HCT116 (cell line): ENCODE measurements around the gene LRBA. TPM values are rescaled to one million over a fixed set of nuclear protein-coding genes. Genes with fewer than 3 reads are reported as not detected.

ENCODE experiments used
- ATAC-seq: fragments of 200-7000 bp; cut with Tn5 transposase; 2 replicates; pipeline ENCODE4 v1.9.1; 2020; ENCODE audit warnings: mild to moderate bottlenecking, moderate library complexity
- BruUV-seq: library from RNA; stranded (reverse); fragments of 400-500 nt; replicated peaks from 2 replicates; lab custom pipeline; 2021; lab: Mats Ljungman, UMichigan
- CTCF ChIA-PET: fragments of 300-600 bp; sonication (Branson Sonifier 250); formaldehyde crosslinking; loops from one replicate; lab custom pipeline; 2021; ENCODE audit warnings: antibody characterized with exemption; lab: Charles Lee
- POLR2A ChIA-PET: fragments of 300-600, 350-600 bp; sonication (Branson Sonifier 250); formaldehyde crosslinking; loops from one replicate; lab custom pipeline; 2021; ENCODE audit warnings: antibody characterized with exemption; lab: Charles Lee
- RAD21 ChIA-PET, 2 experiments: fragments of 300-600 bp; sonication (Branson Sonifier 250); formaldehyde crosslinking; loops; one replicate each; lab custom pipeline; 2023; ENCODE audit warnings: low total read pairs in 2 of 2; ENCODE audit not compliant: uncharacterized antibody in 2 of 2, unreplicated experiment in 2 of 2, low non-redundant PET in 1 of 2; lab: Charles Lee
- DNase-seq: peaks from one replicate; pipeline ENCODE4 v3.0.0-alpha.2; 2010; ENCODE audit warnings: low read depth, low spot score
- H2AFZ ChIP-seq: fragments of 200-600 bp; shearing (Covaris generic), sonication (generic); 2 replicates; pipeline ENCODE4 v1.6.1; 2017; ENCODE audit warnings: low read depth, mixed run types, mixed read lengths, antibody characterized with exemption, low read length; ENCODE audit not compliant: poor library complexity, severe bottlenecking
- H3K27ac ChIP-seq: 2 replicates; pipeline ENCODE4 v1.5.1; 2012; ENCODE audit warnings: low read depth, low read length
- H3K27me3 ChIP-seq: fragments of 200-600 bp; sonication (generic); 2 replicates; pipeline ENCODE4 v1.6.1; 2016; ENCODE audit warnings: mixed run types, low read length, mixed read lengths; ENCODE audit not compliant: insufficient read depth
- H3K36me3 ChIP-seq, 2 experiments: fragments of 200-500 bp in 1 of 2; fragments of 200-600 bp in 1 of 2; sonication (Bioruptor generic) in 1 of 2; sonication (generic) in 1 of 2; 2 replicates each; pipeline versions ENCODE4 v1.5.1 to v1.6.1; 2014 to 2016; ENCODE audit warnings: low read length in 2 of 2, inconsistent platforms in 1 of 2, mixed read lengths in 1 of 2, mixed run types in 1 of 2; ENCODE audit not compliant: insufficient read depth in 2 of 2, control insufficient read depth in 1 of 2
- H3K4me1 ChIP-seq, 2 experiments: fragments of 200-600 bp in 1 of 2; sonication (generic) in 1 of 2; 2 replicates each; pipeline versions ENCODE4 v1.5.1 to v1.6.1; 2012 to 2017; ENCODE audit warnings: low read length in 2 of 2, inconsistent platforms in 1 of 2, mild to moderate bottlenecking in 1 of 2, mixed read lengths in 1 of 2, mixed run types in 1 of 2, moderate library complexity in 1 of 2; ENCODE audit not compliant: insufficient read depth in 2 of 2, control insufficient read depth in 1 of 2
- H3K4me2 ChIP-seq: fragments of 200-600 bp; sonication (generic); 2 replicates; pipeline ENCODE4 v1.6.1; 2017; ENCODE audit warnings: mixed run types, low read length, mixed read lengths
- H3K4me3 ChIP-seq, 2 experiments: fragments of 200-600 bp in 1 of 2; sonication (generic) in 1 of 2; replicated peaks in 1 of 2; 2 replicates each; pipeline ENCODE4 v1.5.1; 2011 to 2016; ENCODE audit warnings: low read length in 2 of 2, control low read depth in 1 of 2, low read depth in 1 of 2, mild to moderate bottlenecking in 1 of 2, mixed read lengths in 1 of 2, mixed run types in 1 of 2
- H3K79me2 ChIP-seq: fragments of 200-600 bp; sonication (generic); 2 replicates; pipeline ENCODE4 v1.6.1; 2017; ENCODE audit warnings: mild to moderate bottlenecking, mixed run types, low read length, moderate library complexity, mixed read lengths; ENCODE audit not compliant: insufficient read depth
- H3K9ac ChIP-seq: fragments of 200-600 bp; sonication (generic); 2 replicates; pipeline ENCODE4 v1.6.1; 2016; ENCODE audit warnings: low read length, mixed read lengths
- H3K9me2 ChIP-seq: fragments of 200-600 bp; sonication (generic), shearing (Covaris generic); 2 replicates; pipeline ENCODE4 v1.6.1; 2017; ENCODE audit warnings: mixed run types, mild to moderate bottlenecking, moderate library complexity; ENCODE audit not compliant: insufficient read depth
- H3K9me3 ChIP-seq, 2 experiments: fragments of 200-500 bp in 1 of 2; fragments of 200-600 bp in 1 of 2; sonication (Bioruptor generic) in 1 of 2; sonication (generic) in 1 of 2; 2 replicates each; pipeline ENCODE4 v1.6.1; 2014 to 2017; ENCODE audit warnings: low read length in 2 of 2, mixed read lengths in 2 of 2, inconsistent platforms in 1 of 2, low read depth in 1 of 2, mild to moderate bottlenecking in 1 of 2, mixed run types in 1 of 2, moderate library complexity in 1 of 2; ENCODE audit not compliant: control insufficient read depth in 1 of 2, insufficient read depth in 1 of 2
- H4K20me1 ChIP-seq: fragments of 200-600 bp; sonication (generic), shearing (Covaris generic); 2 replicates; pipeline ENCODE4 v1.6.1; 2017; ENCODE audit warnings: mixed run types, mild to moderate bottlenecking, moderate library complexity; ENCODE audit not compliant: insufficient read depth
- CEBPB ChIP-seq: IDR thresholded peaks from 2 replicates; pipeline ENCODE4 v1.6.1; 2012; ENCODE audit warnings: low read depth
- EGR1 ChIP-seq: IDR thresholded peaks from 2 replicates; pipeline ENCODE4 v1.6.1; 2012; ENCODE audit warnings: low read depth
- FOSL1 ChIP-seq: IDR thresholded peaks from 2 replicates; pipeline ENCODE4 v1.6.1; 2012; ENCODE audit warnings: low read depth
- SRF ChIP-seq: IDR thresholded peaks from 2 replicates; pipeline ENCODE4 v1.6.1; 2012; ENCODE audit warnings: low read depth
- TCF7L2 ChIP-seq: IDR thresholded peaks from 2 replicates; pipeline ENCODE4 v1.7.0; 2011; ENCODE audit warnings: borderline replicate concordance, inconsistent platforms; ENCODE audit not compliant: insufficient read depth, insufficient read length; ENCODE audit errors: extremely low read depth
- ZFX ChIP-seq: fragments of 450-650 bp; IDR thresholded peaks from 2 replicates; pipeline ENCODE4 v1.6.1; 2017
- intact Hi-C: fragments of 100-400 bp; cut with micrococcal nuclease; formaldehyde crosslinking; loops from 2 replicates; pipeline ENCODE4 v1.10.0; 2022
- total RNA-seq: library from RNA; stranded (reverse); gene quantifications from one replicate; pipeline ENCODE4 v1.2.1, GENCODE V29; 2021; ENCODE audit not compliant: unreplicated experiment
- TF ChIP-seq, protein P1 (sequence below): IDR thresholded peaks from 2 replicates; pipeline ENCODE4 v1.6.1; 2012
- TF ChIP-seq, protein P2 (sequence below): IDR thresholded peaks from 2 replicates; pipeline ENCODE4 v1.6.1; 2012

Gene LRBA
- total RNA-seq, 1 experiment from 2014 or later = 79.8 TPM

DNA sequence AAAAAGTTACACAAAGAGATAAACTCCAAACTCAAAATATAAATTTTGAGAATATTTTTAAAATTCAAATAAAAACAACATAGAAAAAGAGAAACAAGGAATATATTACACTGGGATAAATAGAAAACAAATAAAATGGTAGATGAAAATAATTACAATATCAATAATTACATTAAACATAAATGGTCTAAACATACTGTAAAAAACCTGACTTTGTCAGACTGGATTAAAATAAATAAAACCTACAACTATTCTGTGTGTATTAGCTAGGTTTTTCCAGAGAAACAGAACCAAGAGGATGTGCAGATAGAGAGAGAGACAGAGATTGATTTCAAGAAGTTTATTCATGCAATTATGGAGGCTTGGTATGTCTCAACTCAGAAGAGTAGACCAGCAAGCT is 126.5 kb downstream of the LRBA start:
- no peak for TF ChIP-seq SRF
- no peak for TF ChIP-seq ZFX
- no peak for TF ChIP-seq TCF7L2
- TF ChIP-seq, protein P1, sequence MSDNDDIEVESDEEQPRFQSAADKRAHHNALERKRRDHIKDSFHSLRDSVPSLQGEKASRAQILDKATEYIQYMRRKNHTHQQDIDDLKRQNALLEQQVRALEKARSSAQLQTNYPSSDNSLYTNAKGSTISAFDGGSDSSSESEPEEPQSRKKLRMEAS = no peak
- no peak for TF ChIP-seq FOSL1
- TF ChIP-seq CEBPB = no peak
- TF ChIP-seq, protein P2, sequence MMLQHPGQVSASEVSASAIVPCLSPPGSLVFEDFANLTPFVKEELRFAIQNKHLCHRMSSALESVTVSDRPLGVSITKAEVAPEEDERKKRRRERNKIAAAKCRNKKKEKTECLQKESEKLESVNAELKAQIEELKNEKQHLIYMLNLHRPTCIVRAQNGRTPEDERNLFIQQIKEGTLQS = no peak
- no TSS peak for BruUV-seq
- ChIA-PET POLR2A (no interaction called here), RAD21 (no interaction called here), CTCF (no interaction called here)
- no peaks in the 10 kb centered on the region for H3K27me3 ChIP-seq
- H3K9me3 ChIP-seq = no peaks in the 10 kb centered on the region
- ATAC-seq (no peak), DNase-seq (no peak)
- no peak overlapping the region for H3K4me2 ChIP-seq
- no peaks in the 10 kb centered on the region for H3K36me3 ChIP-seq
- no peak overlapping the region for H3K9ac ChIP-seq
- H3K4me1 ChIP-seq = peaks cover 0 to 11% of the 10 kb centered on the region in 2 experiments; a peak in 2 of 4 replicates
- H2AFZ ChIP-seq = no peak overlapping the region
- intact Hi-C loops = no loop called here
- H3K9me2 ChIP-seq = no peaks in the 10 kb centered on the region
- no peak overlapping the region for H3K4me3 ChIP-seq
- peaks cover 8% of the 10 kb centered on the region; the same call in 1 of the 2 replicates for H4K20me1 ChIP-seq
- no peak overlapping the region for H3K27ac ChIP-seq
- 0 out of 2 replicates have a peak, but pooled peaks cover 5% of the 10 kb centered on the region for H3K79me2 ChIP-seq

DNA sequence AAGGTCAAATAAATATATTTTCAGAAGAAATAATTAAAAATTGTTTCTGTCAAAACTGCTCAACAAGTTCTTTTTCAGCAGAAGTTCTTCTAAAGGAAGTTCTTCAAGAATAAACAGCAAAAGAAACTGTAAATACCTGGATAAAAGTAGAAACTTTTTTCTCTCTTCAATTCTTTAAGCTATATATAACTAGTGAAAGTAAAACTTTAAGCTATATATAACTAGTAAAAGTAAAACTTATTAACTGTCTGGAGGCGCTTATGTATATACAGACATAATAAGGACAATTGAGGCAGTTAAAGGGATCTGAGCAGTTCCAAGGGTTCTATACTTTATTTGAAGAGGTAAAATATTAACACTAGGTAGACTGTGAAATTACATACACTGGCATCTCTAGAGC is 126.9 kb downstream of the LRBA start:
- no TSS peak for BruUV-seq

More for the DNA sequence above, 126.9 kb downstream of the LRBA start:
- Histone ChIP-seq H3K4me1 (peaks cover 0 to 11% of the 10 kb centered on the region in 2 experiments; a peak in 2 of 4 replicates), H3K4me3 (no peak overlapping the region), H2AFZ (no peak overlapping the region), H3K27me3 (no peaks in the 10 kb centered on the region), H4K20me1 (peaks cover 8% of the 10 kb centered on the region; the same call in 1 of the 2 replicates), H3K9me2 (no peaks in the 10 kb centered on the region), H3K36me3 (no peaks in the 10 kb centered on the region), H3K9me3 (no peaks in the 10 kb centered on the region), H3K27ac (no peak overlapping the region), H3K79me2 (0 out of 2 replicates have a peak, but pooled peaks cover 5% of the 10 kb centered on the region), H3K4me2 (no peak overlapping the region), H3K9ac (no peak overlapping the region)
- TF ChIP-seq EGR1 = no peak
- intact Hi-C loops = no loop called here
- ChIA-PET POLR2A (no interaction called here), RAD21 (no interaction called here), CTCF (no interaction called here)
- DNase-seq (no peak), ATAC-seq (no peak)
